GM10847 (cell line): ENCODE results near the gene SLC45A2.

Experiments
- POLR2A ChIP-seq: IDR thresholded peaks from 2 replicates; pipeline ENCODE4 v1.6.1; 2011; ENCODE audit not compliant: insufficient read length; ENCODE audit errors: extremely low read depth

The SLC45A2 gene

GRCh38 chr5:34011536-34011935, 27.0 kb upstream of the SLC45A2 start:
- no peak for TF ChIP-seq POLR2A

- no peak for TF ChIP-seq POLR2A
Measured at GRCh38 chr5:34009610-34010009, 25.1 kb upstream of the SLC45A2 start.

GRCh38 chr5:34008802-34009201, 24.3 kb upstream of the SLC45A2 start:
- TF ChIP-seq POLR2A = no peak

GRCh38 chr5:34007621-34008600, 23.4 kb upstream of the SLC45A2 start, which contains the start of gene AMACR:
AMACR (minus strand) TSS chr5:34008050; CDS start chr5:34008019, 31 bp downstream.
- peak; percentile 85 for TF ChIP-seq POLR2A

- no peak for TF ChIP-seq POLR2A
Measured at GRCh38 chr5:34007201-34007620, 22.7 kb upstream of the SLC45A2 start.

- TF ChIP-seq POLR2A = no peak
Measured at GRCh38 chr5:34005681-34006080, 21.2 kb upstream of the SLC45A2 start.

- TF ChIP-seq POLR2A = no peak
Measured at GRCh38 chr5:34005211-34005610, 20.7 kb upstream of the SLC45A2 start.

GRCh38 chr5:34003941-34004340, 19.4 kb upstream of the SLC45A2 start:
- no peak for TF ChIP-seq POLR2A

- no peak for TF ChIP-seq POLR2A
Measured at GRCh38 chr5:34002629-34003328, 18.3 kb upstream of the SLC45A2 start.

- TF ChIP-seq POLR2A = no peak
Measured at GRCh38 chr5:34001241-34001841, 16.8 kb upstream of the SLC45A2 start.

GRCh38 chr5:33999978-34000377, 15.5 kb upstream of the SLC45A2 start:
- no peak for TF ChIP-seq POLR2A

GRCh38 chr5:33997331-33997983, 13.0 kb upstream of the SLC45A2 start:
- TF ChIP-seq POLR2A = no peak

GRCh38 chr5:33995865-33996264, 11.4 kb upstream of the SLC45A2 start:
- TF ChIP-seq POLR2A = no peak

GRCh38 chr5:33994845-33995244, 10.4 kb upstream of the SLC45A2 start:
- TF ChIP-seq POLR2A = no peak

GRCh38 chr5:33992864-33993263, 8.4 kb upstream of the SLC45A2 start:
- TF ChIP-seq POLR2A = no peak
